K562 (cell line): ENCODE results near the gene PTH1R. TPM values are rescaled to one million over a fixed set of nuclear protein-coding genes. Genes with fewer than 3 reads are reported as not detected.
A peak's percentile ranks its signal among the peaks of the same experiment; 100 is the strongest.

Source experiments
- ATAC-seq: fragments of 200-7000 bp; cut with Tn5 transposase; 3 replicates; pipeline ENCODE4 v1.9.1; 2020; ENCODE audit warnings: moderate library complexity
- BruUV-seq: library from RNA; stranded (reverse); fragments of 400-500 nt; replicated peaks from 2 replicates; lab custom pipeline; 2021; lab: Mats Ljungman, UMichigan
- CTCF ChIA-PET: fragments of 300-600 bp; formaldehyde crosslinking; extraction: SDS; loops from one replicate; lab custom pipeline; 2021; ENCODE audit warnings: low intra/inter-chr PET ratio; lab: Yijun Ruan, JAX
- POLR2A ChIA-PET: fragments of 300-600, 350-650 bp; sonication (Branson Sonifier 250); formaldehyde crosslinking; extraction: SDS; loops from one replicate; lab custom pipeline; 2021; ENCODE audit warnings: antibody characterized with exemption, inconsistent platforms; lab: Yijun Ruan, JAX
- DNase-seq, 4 experiments: peaks; one replicate each; pipeline versions ENCODE4 v3.0.0 to v3.0.0-alpha.2; 2011 to 2018; ENCODE audit warnings: low spot score in 3 of 4, mixed read lengths in 3 of 4; ENCODE audit errors: extremely low read depth in 1 of 4
- FAIRE-seq: peaks from 2 replicates; lab custom pipeline; 2011; peaks lifted over from hg19 to GRCh38; lab: Jason Lieb, UNC
- H2AFZ ChIP-seq: 2 replicates; pipeline ENCODE4 v1.6.0; 2011; ENCODE audit warnings: low read depth, low read length, control low read depth, inconsistent platforms
- H3K27ac ChIP-seq: fragments of 200-600 bp; 3 replicates; pipeline ENCODE4 v1.8.0; 2011; ENCODE audit warnings: low read depth, mild to moderate bottlenecking, control low read depth, inconsistent platforms, low read length, moderate library complexity, mixed read lengths; ENCODE audit errors: extremely low read depth
- H3K27me3 ChIP-seq, 2 experiments: fragments of 300-600 bp in 1 of 2; 2 replicates in 1 of 2; 3 replicates in 1 of 2; pipeline versions ENCODE4 v1.6.0 to v1.8.0; 2011; ENCODE audit warnings: inconsistent platforms in 2 of 2, low read length in 2 of 2, mild to moderate bottlenecking in 1 of 2, mixed read lengths in 1 of 2, moderate library complexity in 1 of 2; ENCODE audit not compliant: control insufficient read depth in 2 of 2, insufficient read depth in 2 of 2
- H3K36me3 ChIP-seq: fragments of 300-600 bp; 3 replicates; pipeline ENCODE4 v1.8.0; 2011; ENCODE audit warnings: mild to moderate bottlenecking, low read length, inconsistent platforms; ENCODE audit not compliant: control insufficient read depth, insufficient read depth
- H3K4me1 ChIP-seq, 2 experiments: fragments of 200-600 bp in 1 of 2; replicated peaks in 1 of 2; 2 replicates in 1 of 2; 3 replicates in 1 of 2; pipeline versions ENCODE4 v1.5.1 to v1.8.0; 2011; ENCODE audit warnings: inconsistent platforms in 2 of 2, low read length in 2 of 2, mild to moderate bottlenecking in 1 of 2, mixed read lengths in 1 of 2, moderate library complexity in 1 of 2; ENCODE audit not compliant: control insufficient read depth in 2 of 2, insufficient read depth in 2 of 2
- H3K4me2 ChIP-seq: 2 replicates; pipeline ENCODE4 v1.6.1; 2011; ENCODE audit warnings: low read length, control low read depth, inconsistent platforms, mixed read lengths; ENCODE audit not compliant: insufficient read depth
- H3K4me3 ChIP-seq: fragments of 200-600 bp; sonication (generic), shearing (Covaris generic); 2 replicates; pipeline ENCODE4 v1.5.1; 2016; ENCODE audit warnings: control low read depth, inconsistent platforms
- H3K79me2 ChIP-seq: fragments of 200-600 bp; 3 replicates; pipeline ENCODE4 v1.8.0; 2011; ENCODE audit warnings: low read length, inconsistent platforms; ENCODE audit not compliant: control insufficient read depth, insufficient read depth
- H3K9ac ChIP-seq, 2 experiments: 2 replicates each; pipeline versions ENCODE4 v1.6.0 to v1.6.1; 2011; ENCODE audit warnings: low read depth in 2 of 2, low read length in 2 of 2, control low read depth in 1 of 2, inconsistent platforms in 1 of 2, mild to moderate bottlenecking in 1 of 2, mixed read lengths in 1 of 2; ENCODE audit not compliant: insufficient read depth in 1 of 2
- H3K9me1 ChIP-seq: one replicate; pipeline ENCODE4 v1.6.0; 2011; ENCODE audit warnings: inconsistent platforms, mild to moderate bottlenecking, low read length, moderate library complexity; ENCODE audit not compliant: control insufficient read depth, insufficient read depth
- H3K9me3 ChIP-seq: replicated peaks from 2 replicates; pipeline ENCODE4 v1.5.1; 2011; ENCODE audit warnings: low read depth, low read length, inconsistent platforms; ENCODE audit not compliant: control insufficient read depth, insufficient read depth
- H4K20me1 ChIP-seq: replicated peaks from 2 replicates; pipeline ENCODE4 v1.6.1; 2011; ENCODE audit warnings: low read length, inconsistent platforms, mixed read lengths; ENCODE audit not compliant: control insufficient read depth, insufficient read depth
- ETS2 ChIP-seq: IDR thresholded peaks from 2 replicates; pipeline ENCODE4 v1.6.1; 2016; ENCODE audit warnings: borderline replicate concordance, missing genetic modification characterization, mild to moderate bottlenecking, moderate library complexity, missing compliant biosample characterization; ENCODE audit not compliant: poor library complexity, severe bottlenecking
- FOS ChIP-seq: IDR thresholded peaks from 3 replicates; pipeline ENCODE4 v1.6.1; 2011; ENCODE audit not compliant: insufficient read length; ENCODE audit errors: extremely low read depth
- GATAD2A ChIP-seq: fragments of 450-650 bp; IDR thresholded peaks from 2 replicates; pipeline ENCODE4 v1.6.1; 2017
- HCFC1 ChIP-seq: IDR thresholded peaks from 2 replicates; pipeline ENCODE4 v1.6.1; 2012; ENCODE audit warnings: low read depth, low read length, improper control_type of control experiment
- HDAC2 ChIP-seq: fragments of 450-650 bp; IDR thresholded peaks from 2 replicates; pipeline ENCODE4 v1.6.1; 2016; ENCODE audit warnings: mild to moderate bottlenecking
- RBM14 ChIP-seq: fragments of 200-400 bp; formaldehyde crosslinking; IDR thresholded peaks from 2 replicates; pipeline ENCODE4 v1.6.1; 2018; ENCODE audit warnings: low read depth, mild to moderate bottlenecking, low read length, moderate library complexity, borderline replicate concordance; ENCODE audit not compliant: insufficient read depth
- SIRT6 ChIP-seq: IDR thresholded peaks from one replicate; pipeline ENCODE4 v1.6.1; 2012; ENCODE audit warnings: low read depth, mild to moderate bottlenecking, control low read depth, inconsistent platforms, low read length, moderate library complexity
- SMARCE1 ChIP-seq: fragments of 450-650 bp; IDR thresholded peaks from 2 replicates; pipeline ENCODE4 v1.7.1; 2016; ENCODE audit warnings: mild to moderate bottlenecking
- WHSC1 ChIP-seq: IDR thresholded peaks from one replicate; pipeline ENCODE4 v1.6.1; 2012; ENCODE audit warnings: low read length, control low read depth, inconsistent platforms
- ZNF584 ChIP-seq: fragments of 200-800 bp; sonication (Bioruptor generic); IDR thresholded peaks from 2 replicates; pipeline ENCODE4 v1.6.1; 2016; ENCODE audit warnings: low read depth, mild to moderate bottlenecking, missing genetic modification characterization, missing compliant biosample characterization
- ZNF609 ChIP-seq: sonication (generic); formaldehyde crosslinking; IDR thresholded peaks from 2 replicates; pipeline ENCODE4 v1.8.1; 2023; ENCODE audit warnings: missing genetic modification reagents, mild to moderate bottlenecking, borderline replicate concordance
- ZNF699 ChIP-seq: fragments of 250-450 bp; sonication (Bioruptor Pico); IDR thresholded peaks from 2 replicates; pipeline ENCODE4 v1.8.0; 2021; ENCODE audit warnings: mild to moderate bottlenecking, moderate library complexity; ENCODE audit not compliant: insufficient replicate concordance
- WGBS: fragments of 100-300 bp; shearing (Covaris generic); methylation state at CpG from one replicate; pipeline ENCODE4 v1.1.6; 2016; ENCODE audit warnings: low coverage, mixed read lengths; ENCODE audit not compliant: insufficient coverage; ENCODE audit errors: missing lambda C conversion rate; 5-methylcytosine and 5-hydroxymethylcytosine counted together
- in situ Hi-C: fragments of 300-500 bp; cut with MboI; formaldehyde crosslinking; loops from 4 replicates; pipeline ENCODE4 v1.15.0; 2018; ENCODE audit warnings: inconsistent platforms, mixed read lengths
- intact Hi-C: fragments of 100-400 bp; cut with micrococcal nuclease; formaldehyde crosslinking; loops from 2 replicates; pipeline ENCODE4 v1.14.2; 2022
- polyA plus RNA-seq, 8 experiments: library from polyadenylated mRNA; depleted of rRNA in 4 of 8; stranded (reverse) in 5 of 8; unstranded in 3 of 8; fragments of >200 nt; fragmentation: Nextera tagmentation in 2 of 8; fragmentation: Illumina TruSeq in 1 of 8; extraction: Ambion mirVana in 2 of 8; extraction: Trizol in 1 of 8; gene quantifications; 2 replicates each; pipeline versions ENCODE4 v1.2.1 to v1.2.3, GENCODE V29; 2011 to 2014; ENCODE audit warnings: inconsistent platforms in 1 of 8, missing spikeins in 1 of 8
- total RNA-seq, 7 experiments: library from RNA; depleted of rRNA in 6 of 7; stranded (reverse); fragments of >200 nt in 6 of 7; fragmentation: Illumina TruSeq in 2 of 7; extraction: Trizol in 2 of 7; gene quantifications; 2 replicates each; pipeline versions ENCODE4 v1.2.1 to v1.2.3, GENCODE V29; 2011 to 2021; ENCODE audit warnings: low replicate concordance in 1 of 7
- TF ChIP-seq, protein P1 (sequence below): fragments of 450-650 bp; IDR thresholded peaks from 2 replicates; pipeline ENCODE4 v1.6.1; 2016; ENCODE audit warnings: antibody characterized with exemption

Gene PTH1R
- total and polyA plus RNA-seq, 9 of the 15 experiments (the other 6 are each of a cell fraction or from before 2014, with no cell fraction given): not detected

DNA sequence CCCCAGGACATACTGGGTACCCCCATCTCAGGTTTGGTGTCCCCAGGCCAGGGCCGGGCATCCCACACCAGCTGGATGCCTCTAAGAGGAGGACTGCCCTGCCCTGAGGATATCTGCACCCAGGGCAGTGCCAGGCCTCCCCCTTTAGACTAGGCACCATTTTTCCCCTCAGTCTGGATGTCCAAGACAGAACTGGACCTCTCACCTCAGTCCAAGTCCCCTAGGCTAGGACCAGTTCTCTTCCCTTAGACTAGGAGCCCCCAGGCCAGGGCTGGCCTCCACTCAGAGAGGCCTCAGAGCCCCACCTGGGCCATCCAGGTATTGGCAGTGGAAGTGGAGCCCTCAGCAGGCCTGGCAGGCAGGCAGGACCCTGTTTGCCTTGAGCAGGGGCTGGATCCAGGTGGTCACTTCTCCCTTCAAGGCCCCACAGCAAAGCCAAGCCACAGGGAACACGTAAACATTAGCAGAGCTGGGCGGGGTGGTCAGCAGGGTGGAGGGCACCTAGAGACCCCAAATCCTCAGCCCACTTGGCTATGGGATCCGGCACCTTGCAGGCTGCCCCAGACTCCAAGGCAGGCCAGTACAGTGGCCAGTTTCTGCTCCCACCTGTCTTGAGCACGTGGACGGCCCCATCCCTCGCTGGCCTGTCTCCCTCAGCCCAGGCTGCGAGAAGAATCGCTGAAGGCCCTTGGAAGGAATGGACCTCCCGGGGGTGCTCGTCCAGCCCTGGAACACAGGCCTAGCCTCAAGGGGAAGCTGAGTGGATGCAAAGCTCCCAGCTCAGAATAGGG is 28.3 kb downstream of the PTH1R start:
- no peak for DNase-seq

More for the DNA sequence above, 28.3 kb downstream of the PTH1R start:
- no peak overlapping the region for H3K4me2 ChIP-seq
- H3K9ac ChIP-seq: peak overlapping the region in 1 of 2 experiments; percentile 31; a peak in 1 of 4 replicates
- no peaks in the 10 kb centered on the region for H3K36me3 ChIP-seq
- H3K4me1 ChIP-seq: peaks cover 0 to 46% of the 10 kb centered on the region in 2 experiments; a peak in 4 of 5 replicates
- no peak overlapping the region for H2AFZ ChIP-seq
- H3K9me1 ChIP-seq: peaks cover 4% of the 10 kb centered on the region
- no TSS peak for BruUV-seq
- H3K27ac ChIP-seq: no peak overlapping the region
- no peak overlapping the region for H3K4me3 ChIP-seq
- WGBS: 5% methylated on average over 11 of the region's 11 CpGs
- no peak for FAIRE-seq
- peaks cover 3% of the 10 kb centered on the region for H4K20me1 ChIP-seq
- ChIA-PET CTCF (no interaction called here), POLR2A (interaction anchor here (0.6 to 0.7 kb wide), 2 partner anchors 11 to 64 kb away, joined by 3 to 4 read pairs; no protein-coding TSS in a partner anchor)
- in situ Hi-C loops: no loop called here
- H3K9me3 ChIP-seq: no peaks in the 10 kb centered on the region
- no peak for ATAC-seq
- no peak for TF ChIP-seq HDAC2
- no peak for TF ChIP-seq GATAD2A
- TF ChIP-seq SMARCE1: no peak
- no peak for TF ChIP-seq RBM14
- TF ChIP-seq SIRT6: no peak
- TF ChIP-seq HCFC1: no peak
- no peak for TF ChIP-seq ZNF699
- TF ChIP-seq ZNF584 (CRISPR knock-in tag): no peak
- no peak for TF ChIP-seq FOS
- TF ChIP-seq ZNF609 (CRISPR knock-in tag): no peak
- no peak for TF ChIP-seq WHSC1
- TF ChIP-seq, protein P1, sequence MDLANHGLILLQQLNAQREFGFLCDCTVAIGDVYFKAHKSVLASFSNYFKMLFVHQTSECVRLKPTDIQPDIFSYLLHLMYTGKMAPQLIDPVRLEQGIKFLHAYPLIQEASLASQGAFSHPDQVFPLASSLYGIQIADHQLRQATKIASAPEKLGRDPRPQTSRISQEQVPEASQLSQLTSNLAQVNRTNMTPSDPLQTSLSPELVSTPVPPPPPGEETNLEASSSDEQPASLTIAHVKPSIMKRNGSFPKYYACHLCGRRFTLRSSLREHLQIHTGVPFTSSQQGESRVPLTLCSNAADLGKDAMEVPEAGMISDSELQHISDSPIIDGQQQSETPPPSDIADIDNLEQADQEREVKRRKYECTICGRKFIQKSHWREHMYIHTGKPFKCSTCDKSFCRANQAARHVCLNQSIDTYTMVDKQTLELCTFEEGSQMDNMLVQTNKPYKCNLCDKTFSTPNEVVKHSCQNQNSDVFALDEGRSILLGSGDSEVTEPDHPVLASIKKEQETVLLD: no peak
- TF ChIP-seq ETS2: no peak
- no peaks in the 10 kb centered on the region for H3K79me2 ChIP-seq
- H3K27me3 ChIP-seq: peaks cover 5 to 28% of the 10 kb centered on the region in 2 experiments; a peak in 3 of 5 replicates
- intact Hi-C loops: no loop called here
